H9 (cell line): ENCODE measurements around the gene ZBTB8OS. TPM values are rescaled to one million over a fixed set of nuclear protein-coding genes. Genes with fewer than 3 reads are reported as not detected.

Experiments used
- DNase-seq: peaks from one replicate; pipeline ENCODE4 v3.0.0-alpha.2; 2017
- H2AFZ ChIP-seq: one replicate; pipeline ENCODE4 v1.6.1; 2013; ENCODE audit warnings: mild to moderate bottlenecking, low read length, control low read depth, moderate library complexity
- H2AK5ac ChIP-seq: 2 replicates; pipeline ENCODE4 v1.6.1; 2013; ENCODE audit warnings: low read length, control low read depth, mixed read lengths; ENCODE audit not compliant: insufficient read length
- H2BK120ac ChIP-seq: one replicate; pipeline ENCODE4 v1.6.1; 2013; ENCODE audit warnings: low read depth, mild to moderate bottlenecking, low read length, control low read depth, inconsistent platforms; ENCODE audit not compliant: poor library complexity, severe bottlenecking
- H2BK12ac ChIP-seq: 2 replicates; pipeline ENCODE4 v1.6.1; 2013; ENCODE audit warnings: low read length, control low read depth, mixed read lengths, low read depth; ENCODE audit not compliant: insufficient read length
- H2BK15ac ChIP-seq: 2 replicates; pipeline ENCODE4 v1.6.1; 2013; ENCODE audit warnings: low read depth, low read length, control low read depth
- H2BK20ac ChIP-seq: one replicate; pipeline ENCODE4 v1.6.1; 2013; ENCODE audit warnings: low read depth, mild to moderate bottlenecking, low read length, control low read depth, inconsistent platforms; ENCODE audit not compliant: poor library complexity, severe bottlenecking
- H2BK5ac ChIP-seq: 2 replicates; pipeline ENCODE4 v1.6.1; 2013; ENCODE audit warnings: low read length, control low read depth, mixed read lengths; ENCODE audit not compliant: insufficient read length
- H3K14ac ChIP-seq: 2 replicates; pipeline ENCODE4 v1.6.1; 2013; ENCODE audit warnings: low read length, control low read depth; ENCODE audit not compliant: insufficient read depth
- H3K18ac ChIP-seq: 2 replicates; pipeline ENCODE4 v1.6.1; 2013; ENCODE audit warnings: low read depth, mild to moderate bottlenecking, mixed read lengths, low read length, control low read depth; ENCODE audit not compliant: insufficient read length
- H3K23ac ChIP-seq: 2 replicates; pipeline ENCODE4 v1.6.1; 2013; ENCODE audit warnings: low read length, control low read depth, mixed read lengths, low read depth; ENCODE audit not compliant: insufficient read length
- H3K23me2 ChIP-seq: 2 replicates; pipeline ENCODE4 v1.6.1; 2013; ENCODE audit warnings: low read depth, mild to moderate bottlenecking, mixed read lengths, low read length, control low read depth; ENCODE audit not compliant: insufficient read length, poor library complexity, severe bottlenecking
- H3K27ac ChIP-seq: 2 replicates; pipeline ENCODE4 v1.5.1; 2013; ENCODE audit warnings: low read length, control low read depth, mixed read lengths, low read depth; ENCODE audit not compliant: insufficient read length
- H3K27me3 ChIP-seq: 2 replicates; pipeline ENCODE4 v1.6.1; 2013; ENCODE audit warnings: low read length, control low read depth, inconsistent platforms; ENCODE audit not compliant: insufficient read depth
- H3K4ac ChIP-seq: 2 replicates; pipeline ENCODE4 v1.6.1; 2013; ENCODE audit warnings: low read depth, mild to moderate bottlenecking, control low read depth, inconsistent platforms, low read length, moderate library complexity
- H3K4me1 ChIP-seq: 2 replicates; pipeline ENCODE4 v1.6.1; 2013; ENCODE audit warnings: low read length, control low read depth, inconsistent platforms; ENCODE audit not compliant: insufficient read depth
- H3K4me2 ChIP-seq: 2 replicates; pipeline ENCODE4 v1.6.1; 2013; ENCODE audit warnings: low read length, control low read depth, mixed read lengths; ENCODE audit not compliant: insufficient read length, insufficient read depth
- H3K56ac ChIP-seq: 2 replicates; pipeline ENCODE4 v1.6.1; 2013; ENCODE audit warnings: low read depth, mild to moderate bottlenecking, mixed read lengths, low read length, control low read depth; ENCODE audit not compliant: insufficient read length
- H3K79me1 ChIP-seq: 2 replicates; pipeline ENCODE4 v1.6.1; 2013; ENCODE audit warnings: low read depth, mild to moderate bottlenecking, moderate library complexity, low read length, control low read depth, inconsistent platforms; ENCODE audit not compliant: insufficient read depth, poor library complexity, severe bottlenecking
- H3K79me2 ChIP-seq: 2 replicates; pipeline ENCODE4 v1.6.1; 2013; ENCODE audit warnings: low read length, control low read depth, inconsistent platforms; ENCODE audit not compliant: insufficient read depth
- H3K9ac ChIP-seq: 2 replicates; pipeline ENCODE4 v1.6.1; 2013; ENCODE audit warnings: low read length, control low read depth, mixed read lengths; ENCODE audit not compliant: insufficient read length; ENCODE audit errors: extremely low read depth
- H3K9me3 ChIP-seq: one replicate; pipeline ENCODE4 v1.6.1; 2013; ENCODE audit warnings: low read depth, low read length, inconsistent platforms; ENCODE audit not compliant: control insufficient read depth
- H3T11ph ChIP-seq: one replicate; pipeline ENCODE4 v1.6.1; 2013; ENCODE audit warnings: mild to moderate bottlenecking, low read length, control low read depth, inconsistent platforms
- H4K20me1 ChIP-seq: one replicate; pipeline ENCODE4 v1.6.1; 2013; ENCODE audit not compliant: control insufficient read depth, insufficient read length, insufficient read depth
- H4K5ac ChIP-seq: 2 replicates; pipeline ENCODE4 v1.6.1; 2013; ENCODE audit warnings: low read depth, mild to moderate bottlenecking, mixed read lengths, low read length, control low read depth; ENCODE audit not compliant: insufficient read length
- H4K8ac ChIP-seq: replicated peaks from 2 replicates; pipeline ENCODE4 v1.6.1; 2013; ENCODE audit warnings: low read length, control low read depth, mixed read lengths, low read depth; ENCODE audit not compliant: insufficient read length
- H4K91ac ChIP-seq: 2 replicates; pipeline ENCODE4 v1.6.1; 2013; ENCODE audit warnings: low read depth, mild to moderate bottlenecking, moderate library complexity, mixed read lengths, low read length, control low read depth; ENCODE audit not compliant: insufficient read length
- H3K27ac Mint-ChIP-seq, 3 experiments: 2 replicates in 2 of 3; 3 replicates in 1 of 3; pipeline ENCODE4 v1.8.0; 2020 to 2021; ENCODE audit warnings: mixed read lengths in 3 of 3, mild to moderate bottlenecking in 1 of 3, moderate library complexity in 1 of 3
- H3K27me3 Mint-ChIP-seq: 2 replicates; pipeline ENCODE4 v1.8.0; 2021; ENCODE audit warnings: low read depth, mild to moderate bottlenecking, moderate library complexity, mixed read lengths
- H3K36me3 Mint-ChIP-seq, 3 experiments: 2 replicates in 2 of 3; 3 replicates in 1 of 3; pipeline ENCODE4 v1.8.0; 2020 to 2021; ENCODE audit warnings: low read depth in 3 of 3, mixed read lengths in 3 of 3; ENCODE audit not compliant: insufficient read depth in 1 of 3
- H3K4me1 Mint-ChIP-seq, 2 experiments: 2 replicates each; pipeline ENCODE4 v1.8.0; 2020; ENCODE audit warnings: mixed read lengths in 2 of 2
- H3K4me3 Mint-ChIP-seq, 2 experiments: 2 replicates in 1 of 2; 3 replicates in 1 of 2; pipeline ENCODE4 v1.8.0; 2020 to 2021; ENCODE audit warnings: mild to moderate bottlenecking in 2 of 2, mixed read lengths in 2 of 2, moderate library complexity in 1 of 2
- H3K9me3 Mint-ChIP-seq, 2 experiments: 2 replicates in 1 of 2; 3 replicates in 1 of 2; pipeline ENCODE4 v1.8.0; 2020; ENCODE audit warnings: mild to moderate bottlenecking in 2 of 2, mixed read lengths in 2 of 2, moderate library complexity in 1 of 2
- WGBS: extraction: QIAGEN DNeasy Blood & Tissue Kit; methylation state at CpG from one replicate; pipeline ENCODE4 v1.1.7; 2013; ENCODE audit warnings: missing lambda C conversion rate, low lambda C conversion rate, mixed read lengths; ENCODE audit not compliant: insufficient read length; ENCODE audit errors: extremely low coverage; 5-methylcytosine and 5-hydroxymethylcytosine counted together
- total RNA-seq: library from RNA; stranded (reverse); gene quantifications from 2 replicates; pipeline ENCODE4 v1.2.1, GENCODE V29; 2021
- TF ChIP-seq, protein P1 (sequence below): fragments of 200-600 bp; sonication (generic); conservative IDR thresholded peaks from 3 replicates; pipeline ENCODE4 v1.8.0; 2021; ENCODE audit warnings: antibody characterized with exemption, mild to moderate bottlenecking

ZBTB8OS gene
- total RNA-seq, 1 experiment from 2014 or later, result 59.4 TPM

DNA sequence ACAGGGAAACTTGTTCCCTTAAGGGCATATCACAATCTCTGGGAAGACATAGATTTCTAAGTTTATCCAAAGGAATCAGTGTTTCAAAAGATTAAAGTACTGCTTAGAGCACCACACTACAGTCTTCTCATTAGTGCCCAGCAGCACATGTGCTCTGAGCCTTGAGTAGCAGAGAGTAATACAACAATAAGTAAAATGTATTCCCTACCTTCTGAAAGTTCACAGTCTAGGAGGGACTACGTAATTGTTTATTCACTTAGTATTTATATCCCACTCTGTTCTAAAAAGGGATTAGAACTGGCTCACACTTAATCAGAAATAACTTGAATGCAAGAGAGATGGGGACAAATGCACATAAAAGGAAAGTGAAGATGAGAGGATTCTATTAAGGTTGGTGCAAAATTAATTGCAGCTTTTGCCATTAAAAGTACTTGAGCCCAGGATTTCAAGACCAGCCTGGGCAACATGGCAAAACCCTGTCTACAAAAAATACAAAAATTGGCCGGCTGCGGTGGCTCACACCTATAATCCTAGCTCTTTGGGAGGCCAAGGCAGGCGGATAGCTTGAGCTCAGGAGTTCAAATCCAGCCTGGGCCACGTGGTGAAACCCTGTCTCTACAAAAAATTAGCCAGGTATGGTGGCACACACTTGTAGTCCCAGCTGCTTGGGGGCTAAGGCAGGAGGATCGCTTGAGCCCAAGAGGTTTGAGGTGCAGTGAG, 43.3 kb upstream of the ZBTB8OS start:
- no peaks in the 10 kb centered on the region for H3K4me1 ChIP-seq
- no peaks in the 10 kb centered on the region for H3K79me2 ChIP-seq

More for the DNA sequence above, 43.3 kb upstream of the ZBTB8OS start:
- peaks cover 8 to 9% of the 10 kb centered on the region in 2 experiments; a peak in 3 of 4 replicates for H3K4me1 Mint-ChIP-seq
- Histone ChIP-seq H3K14ac (no peak overlapping the region), H4K8ac (no peak overlapping the region), H3K9me3 (no peaks in the 10 kb centered on the region), H2BK120ac (no peak overlapping the region), H4K91ac (no peak overlapping the region), H2AFZ (no peak overlapping the region), H3K9ac (no peak overlapping the region), H3T11ph (no peak overlapping the region), H2BK15ac (no peak overlapping the region), H3K27me3 (no peaks in the 10 kb centered on the region), H3K23me2 (no peaks in the 10 kb centered on the region), H3K23ac (no peak overlapping the region), H3K79me1 (no peaks in the 10 kb centered on the region), H2BK12ac (no peak overlapping the region), H2BK5ac (no peak overlapping the region), H3K18ac (no peak overlapping the region), H3K27ac (no peak overlapping the region), H3K4me2 (no peak overlapping the region), H4K5ac (no peak overlapping the region), H4K20me1 (no peaks in the 10 kb centered on the region), H3K4ac (no peak overlapping the region), H2BK20ac (no peak overlapping the region), H3K56ac (no peak overlapping the region), H2AK5ac (no peak overlapping the region)
- H3K36me3 Mint-ChIP-seq, result no peaks in the 10 kb centered on the region; a peak in 2 of 7 replicates
- no peaks in the 10 kb centered on the region; the same call in 1 of the 2 replicates for H3K27me3 Mint-ChIP-seq
- no peak overlapping the region for H3K4me3 Mint-ChIP-seq
- no peaks in the 10 kb centered on the region for H3K9me3 Mint-ChIP-seq
- TF ChIP-seq, protein P1, sequence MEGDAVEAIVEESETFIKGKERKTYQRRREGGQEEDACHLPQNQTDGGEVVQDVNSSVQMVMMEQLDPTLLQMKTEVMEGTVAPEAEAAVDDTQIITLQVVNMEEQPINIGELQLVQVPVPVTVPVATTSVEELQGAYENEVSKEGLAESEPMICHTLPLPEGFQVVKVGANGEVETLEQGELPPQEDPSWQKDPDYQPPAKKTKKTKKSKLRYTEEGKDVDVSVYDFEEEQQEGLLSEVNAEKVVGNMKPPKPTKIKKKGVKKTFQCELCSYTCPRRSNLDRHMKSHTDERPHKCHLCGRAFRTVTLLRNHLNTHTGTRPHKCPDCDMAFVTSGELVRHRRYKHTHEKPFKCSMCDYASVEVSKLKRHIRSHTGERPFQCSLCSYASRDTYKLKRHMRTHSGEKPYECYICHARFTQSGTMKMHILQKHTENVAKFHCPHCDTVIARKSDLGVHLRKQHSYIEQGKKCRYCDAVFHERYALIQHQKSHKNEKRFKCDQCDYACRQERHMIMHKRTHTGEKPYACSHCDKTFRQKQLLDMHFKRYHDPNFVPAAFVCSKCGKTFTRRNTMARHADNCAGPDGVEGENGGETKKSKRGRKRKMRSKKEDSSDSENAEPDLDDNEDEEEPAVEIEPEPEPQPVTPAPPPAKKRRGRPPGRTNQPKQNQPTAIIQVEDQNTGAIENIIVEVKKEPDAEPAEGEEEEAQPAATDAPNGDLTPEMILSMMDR, result no peak
- no peak overlapping the region for H3K27ac Mint-ChIP-seq
- no peak for DNase-seq
- WGBS, result no CpG with 5 or more reads among the region's 6 CpGs
